Body of pancreas (tissue), 4 donors: Measurements from ENCODE around the gene ATRIP. TPM values are rescaled to one million over a fixed set of nuclear protein-coding genes. Genes with fewer than 3 reads are reported as not detected.
"Not testable (repeated sequence)": the region's sequence is repeated elsewhere in the genome, so short reads cannot be mapped to it uniquely, and the experiment has no call there.

Experiments used
- ATAC-seq: fragments of 150-250 bp; one replicate; pipeline ENCODE4 v1.9.1; 2016
- DNase-seq, 4 donors: peaks; one replicate each; pipeline ENCODE4 v3.0.0-alpha.2; 2019
- H3K27ac ChIP-seq, 4 donors: fragments of 200-600 bp; sonication (generic); 1 replicate in 3 of 4; 2 replicates in 1 of 4; pipeline versions ENCODE4 v1.5.1 to v1.6.1; 2016 to 2019; ENCODE audit warnings: mild to moderate bottlenecking in 1 of 4, mixed read lengths in 1 of 4, moderate library complexity in 1 of 4
- H3K27me3 ChIP-seq, 2 donors: fragments of 200-600 bp; sonication (generic); one replicate each; pipeline ENCODE4 v1.6.0; 2016; ENCODE audit warnings: mild to moderate bottlenecking in 1 of 2
- H3K36me3 ChIP-seq, 2 donors: fragments of 200-600 bp; sonication (generic); replicated peaks in 1 of 2; 2 replicates each; pipeline ENCODE4 v1.5.1; 2016; ENCODE audit warnings: low read depth in 2 of 2; ENCODE audit not compliant: insufficient read depth in 1 of 2
- H3K4me1 ChIP-seq: fragments of 200-600 bp; sonication (generic); one replicate; pipeline ENCODE4 v1.6.0; 2016
- H3K4me3 ChIP-seq, 2 donors: fragments of 200-600 bp; sonication (generic); 1 replicate in 1 of 2; 2 replicates in 1 of 2; pipeline ENCODE4 v1.5.1; 2016 to 2019
- H3K9me3 ChIP-seq, 3 donors: fragments of 200-600 bp; sonication (generic); 1 replicate in 2 of 3; 2 replicates in 1 of 3; pipeline ENCODE4 v1.5.1; 2016
- CTCF ChIP-seq, 7 experiments: fragments of 450-650 bp in 4 of 7; fragments of 200-600 bp in 3 of 7; sonication (generic) in 3 of 7; IDR thresholded peaks; one replicate each; pipeline ENCODE4 v1.5.1; 2016 to 2019; ENCODE audit warnings: antibody characterized with exemption in 7 of 7
- POLR2A ChIP-seq, 3 donors: fragments of 450-650 bp; IDR thresholded peaks; one replicate each; pipeline ENCODE4 v1.6.1; 2016; ENCODE audit warnings: antibody characterized with exemption in 3 of 3, mild to moderate bottlenecking in 2 of 3
- WGBS, 2 donors: methylation state at CpG; one replicate each; pipeline ENCODE4 v1.1.5; 2017; 5-methylcytosine and 5-hydroxymethylcytosine counted together
- intact Hi-C: fragments of 100-400 bp; cut with DNase I; formaldehyde crosslinking; loops from one replicate; pipeline ENCODE4 v1.15.1; 2023
- total RNA-seq, 2 donors: library from RNA; depleted of rRNA; stranded (reverse); fragments of >200 nt; gene quantifications; one replicate each; pipeline ENCODE4 v1.1.0, GENCODE V29; 2016

The ATRIP gene
- total RNA-seq, 2 donors from 2014 or later, result 2.6 to 4.3 TPM

- no peaks in the 10 kb centered on the region for H3K36me3 ChIP-seq
- no peak for DNase-seq
- no peaks in the 10 kb centered on the region for H3K9me3 ChIP-seq
- no peak overlapping the region for H3K4me3 ChIP-seq
- intact Hi-C loops, result no loop called here
- 83 to 89% methylated on average over 3 to 9 of the region's 9 CpGs for WGBS, 2 donors
- no peak for ATAC-seq
- peaks cover 7% of the 10 kb centered on the region for H3K4me1 ChIP-seq
- no peak for TF ChIP-seq CTCF (IDR thresholded peaks at IDR 0.05)
- no peak for TF ChIP-seq POLR2A (IDR thresholded peaks at IDR 0.05)
- no peaks in the 10 kb centered on the region for H3K27me3 ChIP-seq
- no peak overlapping the region for H3K27ac ChIP-seq
Observed at GRCh38 chr3:48477959-48478520, 31.5 kb downstream of the ATRIP start.

- Histone ChIP-seq H3K9me3 (no peaks in the 10 kb centered on the region), H3K27me3 (no peaks in the 10 kb centered on the region), H3K27ac (no peak overlapping the region), H3K4me3 (no peak overlapping the region), H3K4me1 (no peaks in the 10 kb centered on the region), H3K36me3 (no peaks in the 10 kb centered on the region)
- no peak for ATAC-seq
- no peak for DNase-seq
- TF ChIP-seq CTCF (IDR thresholded peaks at IDR 0.05) (no peak), POLR2A (IDR thresholded peaks at IDR 0.05) (no peak)
- intact Hi-C loops, result no loop called here
- WGBS, 2 donors, result 72 to 82% methylated on average over 12 to 18 of the region's 19 CpGs
Observed at GRCh38 chr3:48478626-48479555, 32.4 kb downstream of the ATRIP start.

GRCh38 chr3:48480891-48481290 lies 34.4 kb downstream of the ATRIP start:
- H3K4me1 ChIP-seq, intact Hi-C loops, ATAC-seq, H3K4me3 ChIP-seq, H3K27me3 ChIP-seq, H3K36me3 ChIP-seq, H3K9me3 ChIP-seq, H3K27ac ChIP-seq, DNase-seq: not testable (repeated sequence)
- 93 to 94% methylated on average over 11 of the region's 11 CpGs for WGBS, 2 donors

GRCh38 chr3:48482822-48483221 lies 36.3 kb downstream of the ATRIP start:
- DNase-seq, H3K4me1 ChIP-seq, H3K4me3 ChIP-seq, ATAC-seq, intact Hi-C loops, H3K27ac ChIP-seq, H3K27me3 ChIP-seq, H3K36me3 ChIP-seq, H3K9me3 ChIP-seq: not testable (repeated sequence)
- 85% methylated on average over 6 of the region's 6 CpGs for WGBS, 2 donors

GRCh38 chr3:48486952-48487351 lies 40.4 kb downstream of the ATRIP start:
- 86 to 95% methylated on average over 5 of the region's 5 CpGs for WGBS, 2 donors
- Histone ChIP-seq H3K27me3 (no peaks in the 10 kb centered on the region), H3K9me3 (no peaks in the 10 kb centered on the region), H3K4me1 (no peaks in the 10 kb centered on the region), H3K36me3 (no peaks in the 10 kb centered on the region), H3K4me3 (no peak overlapping the region), H3K27ac (no peak overlapping the region)
- intact Hi-C loops, result no loop called here
- TF ChIP-seq POLR2A (IDR thresholded peaks at IDR 0.05) (no peak), CTCF (IDR thresholded peaks at IDR 0.05) (no peak)
- ATAC-seq (no peak), DNase-seq (no peak)
